ENCODE measurements around the gene UBA1. TPM values are rescaled to one million over a fixed set of nuclear protein-coding genes. Genes with fewer than 3 reads are reported as not detected.

The UBA1 gene
- total and polyA plus RNA-seq, 2 of the 8 experiments (the other 6 are each of a cell fraction or from before 2014, with no cell fraction given): 313 to 458 TPM

- Histone ChIP-seq H3K9me3 (ENCODE audit: insufficient read depth in 2 of 2, low read depth in 1 of 2, low read length in 1 of 2) (no peaks in the 10 kb centered on the region), H2BK20ac (ENCODE audit: low read length) (no peak overlapping the region), H3K4me3 (ENCODE audit: extremely low read depth in 1 of 4, insufficient read depth in 2 of 4, low read depth in 3 of 4, low read length in 4 of 4) (no peak overlapping the region), H3K79me1 (ENCODE audit: low read depth, low read length) (no peaks in the 10 kb centered on the region; the same call in 1 of the 2 replicates), H4K20me1 (replicated peaks in 1 of 2; ENCODE audit: control insufficient read depth in 1 of 2, insufficient read depth in 2 of 2, low read length in 2 of 2) (peaks cover 0 to 2% of the 10 kb centered on the region in 2 experiments), H2BK15ac (ENCODE audit: low read length) (no peak overlapping the region), H3K14ac (ENCODE audit: insufficient read length) (no peak overlapping the region), H3K4me2 (ENCODE audit: insufficient read depth in 1 of 2, low read depth in 2 of 2, low read length in 2 of 2) (no peak overlapping the region), H2AFZ (ENCODE audit: low read length) (no peak overlapping the region), H3K4me1 (replicated peaks in 1 of 4; ENCODE audit: control insufficient read depth in 3 of 4, insufficient read depth in 4 of 4, low read length in 3 of 4) (no peaks in the 10 kb centered on the region), H2BK12ac (ENCODE audit: low read depth, low read length) (no peak overlapping the region), H3K27me3 (replicated peaks in 1 of 4; ENCODE audit: control insufficient read depth in 3 of 4, extremely low read depth in 1 of 4, insufficient read depth in 3 of 4, low read length in 3 of 4) (no peaks in the 10 kb centered on the region), H3K23ac (ENCODE audit: insufficient read length) (no peak overlapping the region), H4K5ac (ENCODE audit: insufficient read length, low read depth, low read length) (no peak overlapping the region), H3K4ac (replicated peaks; ENCODE audit: insufficient read length, low read depth, low read length) (no peak overlapping the region), H4K91ac (replicated peaks; ENCODE audit: insufficient read length, low read length) (no peak overlapping the region), H2AK5ac (ENCODE audit: low read depth, low read length) (no peak overlapping the region), H4K8ac (ENCODE audit: extremely low read depth, insufficient read depth, low read length) (no peak overlapping the region), H3K9ac (replicated peaks in 1 of 4; ENCODE audit: extremely low read depth in 1 of 4, low read depth in 3 of 4, low read length in 3 of 4) (no peak overlapping the region), H3K56ac (replicated peaks; ENCODE audit: insufficient read length, low read depth, low read length) (no peak overlapping the region), H3K23me2 (ENCODE audit: low read depth, low read length) (no peaks in the 10 kb centered on the region), H3K27ac (ENCODE audit: low read depth, low read length) (no peak overlapping the region), H2BK5ac (ENCODE audit: low read depth, low read length) (no peak overlapping the region), H3K36me3 (ENCODE audit: control insufficient read depth in 2 of 4, insufficient read depth in 4 of 4, low read length in 3 of 4) (peaks cover 0 to 14% (median 6%) of the 10 kb centered on the region in 4 experiments; a peak in 2 of 8 replicates), H3K18ac (ENCODE audit: extremely low read depth, low read length) (no peak overlapping the region), H2BK120ac (replicated peaks; ENCODE audit: low read depth, low read length) (no peak overlapping the region), H3K79me2 (ENCODE audit: control insufficient read depth in 1 of 2, insufficient read depth in 2 of 2, low read length in 2 of 2) (peaks cover 0 to 5% of the 10 kb centered on the region in 2 experiments; a peak in 2 of 4 replicates)
- ChIA-PET CTCF (ENCODE audit: partially characterized antibody) (no interaction called here), POLR2A (ENCODE audit: partially characterized antibody) (no interaction called here)
- FAIRE-seq: no peak
- no peak for DNase-seq (ENCODE audit: low read depth in 1 of 2, low spot score in 2 of 2)
- WGBS, 2 experiments (ENCODE audit: extremely low coverage in 1 of 2, insufficient coverage in 1 of 2, insufficient read length in 1 of 2, insufficient replicate concordance in 2 of 2, low coverage in 1 of 2, low lambda C conversion rate in 2 of 2, missing lambda C conversion rate in 1 of 2): 94% methylated on average over 15 of the region's 19 CpGs; no CpG with 5 or more reads in 1 of the 2 experiments
- TF ChIP-seq TBP (IDR thresholded peaks at IDR 0.05; ENCODE audit: low read depth, low read length): no peak
- TF ChIP-seq TAF1 (IDR thresholded peaks at IDR 0.05; ENCODE audit: low read depth, low read length): no peak
- no peak for TF ChIP-seq YY1 (IDR thresholded peaks at IDR 0.05; ENCODE audit: low read depth, low read length)
- no peak for TF ChIP-seq BRCA1 (IDR thresholded peaks at IDR 0.05; ENCODE audit: low read depth, low read length)
- TF ChIP-seq TEAD4 (IDR thresholded peaks at IDR 0.05; ENCODE audit: low read depth, low read length): no peak
- TF ChIP-seq RBBP5 (IDR thresholded peaks at IDR 0.05; ENCODE audit: borderline replicate concordance, low read depth, low read length): no peak
- no peak for TF ChIP-seq RAD21 (IDR thresholded peaks at IDR 0.05 in 1 of 2, conservative IDR thresholded peaks at IDR 0.05 in 1 of 2; ENCODE audit: low read depth in 2 of 2, low read length in 2 of 2)
- TF ChIP-seq GTF2F1 (IDR thresholded peaks at IDR 0.05; ENCODE audit: borderline replicate concordance, low read depth, low read length): no peak
- no peak for TF ChIP-seq USF2 (IDR thresholded peaks at IDR 0.05; ENCODE audit: low read length)
- TF ChIP-seq CTCF (IDR thresholded peaks at IDR 0.05; ENCODE audit: control extremely low read depth in 1 of 3, insufficient read depth in 1 of 3, low read depth in 1 of 3, low read length in 3 of 3): no peak
- TF ChIP-seq POLR2A (IDR thresholded peaks at IDR 0.05; ENCODE audit: control extremely low read depth in 1 of 2, low read depth in 2 of 2, low read length in 2 of 2): no peak
These were observed 24.4 kb upstream of the UBA1 start for GRCh38 chrX:47169273-47169672.

All from H1 (cell line).